HG02884 (cell line): ENCODE measurements around the gene TRIM73.
"Not testable (repeated sequence)": the region's sequence is repeated elsewhere in the genome, so short reads cannot be mapped to it uniquely, and the experiment has no call there.

Source experiments
- ATAC-seq: cut with Tn5 transposase; IDR thresholded peaks from one replicate; pipeline ENCODE4 v1.9.1; 2021; ENCODE audit warnings: mild to moderate bottlenecking, moderate library complexity; ENCODE audit not compliant: unreplicated experiment

The TRIM73 gene

DNA sequence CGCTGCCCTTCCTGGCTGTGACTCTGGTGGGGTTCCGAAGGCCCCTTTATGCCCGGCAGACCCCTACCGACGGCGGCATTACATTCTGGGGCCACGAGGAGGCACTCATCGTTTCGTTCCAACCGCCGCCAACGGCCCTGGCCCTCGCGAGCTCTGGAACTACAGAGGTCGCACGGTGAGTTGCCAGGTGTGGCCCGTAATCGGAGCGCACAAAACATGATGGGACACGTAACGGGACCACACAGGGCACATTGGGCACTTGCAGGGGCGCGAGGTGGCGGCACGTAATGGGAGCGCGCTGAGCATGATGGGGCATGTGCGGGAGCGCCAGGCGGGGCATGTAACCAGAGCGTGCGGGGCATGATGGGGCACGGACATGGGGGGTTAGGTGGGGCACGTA is at the start of gene TRIM73:
TSS of gene TRIM73 (plus strand) at position 301 of the 400 bp plus-strand sequence. CDS start 3,305 bp downstream, outside the sequence.
- not testable (repeated sequence) for ATAC-seq

DNA sequence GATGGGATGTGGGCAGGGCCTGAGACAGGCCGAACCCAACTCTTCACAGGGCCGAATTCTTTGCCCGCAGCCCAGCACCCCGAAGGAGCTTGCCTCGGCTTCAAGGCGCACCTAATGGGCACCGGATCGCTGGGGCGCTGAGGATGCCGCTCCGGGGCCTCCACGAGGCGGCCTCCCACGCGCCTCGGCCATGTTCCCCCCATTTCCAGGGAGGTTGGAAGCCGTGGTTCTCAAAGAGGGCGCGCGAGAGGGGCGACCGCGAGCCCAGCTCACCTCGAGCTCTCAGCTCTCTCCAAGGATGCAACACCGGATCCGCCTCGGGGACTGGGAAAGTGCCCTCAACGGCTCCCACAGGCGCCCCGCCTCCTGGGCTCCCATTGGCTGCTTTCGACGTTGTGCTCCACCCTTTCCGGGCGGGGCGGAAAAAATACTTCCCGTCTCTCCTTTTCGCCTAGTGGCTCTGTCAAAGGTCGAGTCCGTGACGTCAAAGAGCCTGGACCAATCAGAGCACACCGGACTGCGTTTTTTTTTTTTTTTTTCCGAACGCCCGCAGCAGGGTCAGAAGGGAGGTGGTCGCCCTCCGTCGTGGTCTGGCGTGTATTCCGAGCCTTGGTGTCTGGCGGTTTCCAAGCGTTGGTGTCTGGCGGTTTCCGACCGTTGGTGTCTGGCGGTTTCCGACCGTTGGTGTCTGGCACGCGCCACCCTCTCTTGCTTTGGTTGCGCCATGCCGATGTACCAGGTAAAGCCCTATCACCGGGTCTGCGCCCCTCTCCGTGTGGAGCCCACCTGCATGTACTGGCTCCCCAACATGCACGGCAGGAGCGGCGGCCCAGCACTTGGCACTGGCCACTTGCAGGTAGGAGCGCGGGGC is 36.5 kb upstream of the TRIM73 start:
- ATAC-seq = peak; percentile 77

DNA sequence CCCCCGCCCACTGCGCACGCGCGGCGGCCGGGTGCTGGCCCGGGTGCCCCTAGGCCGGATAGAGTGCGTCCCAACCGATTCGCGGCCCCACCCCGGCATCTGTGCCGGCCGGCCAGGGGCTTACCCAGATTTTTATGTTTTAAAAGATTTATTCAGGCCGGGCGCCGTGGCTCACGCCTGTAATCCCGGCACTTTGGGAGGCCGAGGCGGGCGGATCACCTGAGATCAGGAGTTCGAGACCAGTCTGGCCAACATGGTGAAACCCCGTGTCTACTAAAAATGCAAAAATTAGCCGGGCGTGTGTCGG is 35.9 kb upstream of the TRIM73 start:
- ATAC-seq = peak; percentile 40

DNA sequence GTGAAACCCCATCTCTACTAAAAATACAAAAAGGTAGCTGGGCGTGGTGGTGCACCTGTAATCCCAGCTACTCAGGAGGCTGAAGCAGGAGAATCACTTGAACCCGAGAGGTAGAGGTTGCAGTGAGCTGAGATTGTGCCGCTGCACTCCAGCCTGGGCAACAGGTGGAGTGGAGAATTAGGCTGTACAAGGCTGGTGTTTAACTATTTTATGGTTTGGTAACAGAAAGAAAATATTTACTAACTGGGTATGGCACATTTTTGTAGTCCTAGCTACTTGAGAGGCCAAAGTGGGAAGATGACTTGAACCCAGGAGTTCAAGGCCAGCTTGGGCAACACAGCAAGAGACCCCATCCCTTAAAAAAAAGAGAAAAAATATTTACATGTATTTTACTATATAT is 31.4 kb upstream of the TRIM73 start:
- ATAC-seq = not testable (repeated sequence)

DNA sequence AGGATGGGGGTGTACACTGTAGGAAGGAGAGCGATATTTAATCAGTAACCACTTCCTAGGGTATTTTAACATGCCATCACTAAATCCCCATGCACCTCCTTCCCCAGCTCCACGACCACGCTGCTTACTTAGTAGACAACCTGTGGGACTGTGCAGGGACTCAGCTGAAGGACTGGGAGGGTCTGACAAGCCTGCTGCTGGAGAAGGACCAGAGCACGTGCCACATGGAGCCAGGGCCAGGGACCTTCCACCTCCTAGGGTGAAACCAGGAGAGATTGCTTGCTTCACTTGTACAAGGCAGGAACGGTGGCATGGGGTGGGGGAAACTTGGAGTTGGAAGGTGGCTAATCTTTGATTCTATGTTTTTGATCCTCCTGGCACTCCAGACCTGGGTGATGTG is 28.8 kb upstream of the TRIM73 start:
- not testable (repeated sequence) for ATAC-seq

DNA sequence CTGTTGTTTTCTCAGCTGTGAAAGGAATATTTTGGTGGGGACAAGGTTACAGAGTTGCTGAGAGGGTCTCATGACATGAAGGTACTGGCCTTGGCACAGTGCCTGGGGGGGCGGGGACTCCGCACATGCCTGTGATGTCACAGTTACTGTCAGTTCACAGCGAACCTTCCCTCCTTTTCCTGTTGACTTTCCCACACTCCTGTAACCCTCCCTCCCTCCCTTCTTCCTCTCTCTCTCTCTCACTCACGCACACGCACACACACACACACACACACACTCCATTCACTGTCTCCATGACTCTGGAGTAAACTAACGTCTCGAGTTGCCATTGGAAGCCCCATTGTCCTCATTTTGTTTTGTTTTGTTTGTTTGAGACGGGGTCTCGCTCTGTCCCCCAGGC is 28.1 kb upstream of the TRIM73 start:
- ATAC-seq = not testable (repeated sequence)

- not testable (repeated sequence) for ATAC-seq
Measured at GRCh38 chr7:75374144-75374518, 21.3 kb upstream of the TRIM73 start.

DNA sequence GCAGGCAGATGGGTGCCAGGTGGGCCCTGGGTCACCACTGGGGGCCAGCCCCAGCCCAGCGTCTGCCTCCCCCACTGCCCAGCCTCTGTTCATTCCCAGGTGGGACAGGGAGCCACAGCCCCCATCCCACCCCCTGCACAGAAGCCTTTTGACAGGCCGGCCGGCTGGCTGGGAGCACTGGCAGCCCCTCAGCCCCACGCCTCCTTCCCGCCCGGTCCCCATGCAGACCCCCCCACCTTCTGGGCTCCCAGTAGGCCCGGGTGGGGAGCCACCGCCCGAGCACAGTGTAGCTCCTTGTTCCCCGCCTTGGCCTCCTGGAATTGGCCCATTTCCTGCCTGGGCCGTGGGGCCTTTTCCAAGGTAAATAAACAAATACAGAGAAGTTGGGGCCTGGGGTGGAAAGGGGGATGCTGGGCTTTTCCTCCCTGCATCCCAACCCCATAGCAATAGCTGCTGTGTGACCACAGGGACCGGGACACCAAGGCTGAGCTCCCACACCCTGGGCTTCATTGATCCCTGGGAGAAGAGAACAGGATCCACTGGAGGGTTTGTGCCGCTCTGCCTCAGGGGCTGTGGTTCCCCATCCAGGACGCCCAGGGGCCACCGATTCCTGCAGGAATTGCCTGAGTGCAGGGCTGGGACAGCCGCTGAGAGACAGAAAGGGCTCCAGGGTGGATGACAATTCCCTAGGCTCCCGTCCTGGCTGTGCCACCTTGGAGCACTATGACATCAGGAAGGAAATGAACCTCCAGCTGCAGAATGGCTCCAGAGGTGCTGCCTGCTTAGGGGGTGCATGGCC is 20.7 kb upstream of the TRIM73 start:
- ATAC-seq = not testable (repeated sequence)

DNA sequence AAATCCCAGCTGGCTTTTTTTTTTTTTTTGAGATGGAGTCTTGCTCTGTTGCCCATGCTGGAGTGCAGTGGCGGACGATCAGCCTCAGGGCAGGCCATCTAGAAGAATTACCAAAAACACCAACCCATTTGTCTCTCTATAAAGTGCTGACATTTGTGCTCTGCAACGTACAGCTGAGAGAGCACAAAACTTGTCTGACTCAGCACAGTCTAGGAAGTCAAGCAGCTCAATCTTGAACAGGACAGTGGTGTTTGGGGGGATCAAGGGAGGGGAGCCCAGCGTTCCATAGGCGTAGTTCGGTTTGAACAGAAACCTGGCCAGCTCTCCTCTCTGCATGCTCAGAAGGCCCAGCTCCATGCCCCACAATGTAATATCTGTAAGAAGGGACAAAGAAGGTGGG is 2.2 kb upstream of the TRIM73 start:
- not testable (repeated sequence) for ATAC-seq

GRCh38 chr7:75397865-75398264 is 2.4 kb downstream of the TRIM73 start:
- not testable (repeated sequence) for ATAC-seq

- not testable (repeated sequence) for ATAC-seq
Measured at GRCh38 chr7:75398771-75399700, 3.6 kb downstream of the TRIM73 start.

DNA sequence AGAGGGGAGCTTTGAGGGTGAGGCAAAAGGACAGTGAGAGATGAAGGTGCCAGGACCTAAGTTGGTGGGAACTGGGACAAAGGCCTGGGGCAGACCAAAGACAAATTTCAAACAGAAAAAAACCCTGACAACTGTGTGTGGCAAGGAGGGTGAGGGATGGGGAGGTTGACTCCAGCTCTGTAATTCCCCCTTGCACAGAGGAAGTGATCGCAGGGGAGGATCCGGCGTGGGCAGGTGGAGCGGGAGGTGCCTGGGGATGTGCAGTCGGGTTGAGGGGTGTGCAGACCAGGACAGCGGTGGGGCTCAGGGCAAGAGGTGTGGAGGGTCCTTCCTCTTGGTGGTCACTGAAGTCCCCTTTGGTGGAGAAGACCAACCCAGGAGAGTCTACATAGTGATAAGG is 5.1 kb downstream of the TRIM73 start:
- not testable (repeated sequence) for ATAC-seq

GRCh38 chr7:75403455-75404443 is 8.3 kb downstream of the TRIM73 start:
- not testable (repeated sequence) for ATAC-seq

GRCh38 chr7:75404663-75405062 is 9.2 kb downstream of the TRIM73 start:
- not testable (repeated sequence) for ATAC-seq

DNA sequence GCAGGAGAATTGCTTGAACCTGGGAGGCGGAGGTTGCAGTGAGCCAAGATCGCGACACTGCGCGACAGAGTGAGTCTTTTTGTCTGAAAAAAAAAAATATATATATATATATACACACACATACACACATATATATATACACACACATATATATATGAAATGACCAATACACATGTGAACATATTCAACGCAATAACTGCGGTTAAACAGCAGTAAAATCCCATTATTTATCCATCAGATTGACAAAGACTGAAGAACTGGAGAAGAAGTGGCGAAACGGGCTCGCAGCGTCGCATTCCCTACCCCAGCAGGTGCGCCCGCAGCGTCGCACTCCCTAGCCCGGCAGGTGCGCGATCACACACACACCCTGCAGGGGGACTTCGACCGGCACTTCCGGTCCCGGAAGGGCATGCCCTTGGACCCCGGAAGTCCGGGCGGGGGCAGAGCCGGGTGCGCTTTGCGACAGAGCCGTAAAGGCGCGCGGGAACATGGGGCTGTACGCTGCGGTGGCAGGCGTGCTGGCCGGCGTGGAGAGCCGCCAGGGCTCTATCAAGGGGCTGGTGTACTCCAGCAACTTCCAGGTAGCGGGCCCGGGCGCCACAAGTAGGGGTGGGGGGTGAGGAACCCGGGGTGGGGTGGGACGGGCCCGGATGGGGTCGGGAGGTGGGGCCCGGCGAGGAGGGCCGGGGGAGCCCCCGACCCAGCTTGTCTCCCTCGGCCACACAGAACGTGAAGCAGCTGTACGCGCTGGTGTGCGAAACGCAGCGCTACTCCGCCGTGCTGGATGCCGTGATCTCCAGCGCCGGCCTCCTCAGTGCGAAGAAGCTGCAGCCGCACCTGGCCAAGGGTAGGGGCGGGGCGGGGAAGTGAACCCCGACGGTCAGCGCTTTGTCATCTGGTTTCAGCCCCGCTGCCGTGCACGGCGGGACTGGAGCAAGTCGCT is 14.7 kb downstream of the TRIM73 start:
- peak; percentile 87 for ATAC-seq

DNA sequence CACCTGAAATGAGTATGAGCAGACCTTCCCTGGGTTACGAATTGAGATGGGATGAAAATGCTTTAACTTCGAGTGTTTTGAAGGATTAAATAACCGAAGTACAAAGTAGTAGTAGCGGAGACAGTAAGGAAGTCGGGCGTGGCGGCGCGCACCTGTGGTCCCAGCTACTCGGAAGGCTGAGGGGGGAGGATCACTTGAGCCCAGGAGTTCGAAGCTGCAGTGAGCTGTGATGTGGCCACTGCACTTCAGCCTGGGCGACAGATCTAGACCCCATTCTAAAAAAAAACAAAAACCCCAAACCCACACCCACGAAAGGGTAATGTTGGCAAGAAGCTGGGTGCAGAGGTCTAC is 15.4 kb downstream of the TRIM73 start:
- peak; percentile 5 for ATAC-seq

DNA sequence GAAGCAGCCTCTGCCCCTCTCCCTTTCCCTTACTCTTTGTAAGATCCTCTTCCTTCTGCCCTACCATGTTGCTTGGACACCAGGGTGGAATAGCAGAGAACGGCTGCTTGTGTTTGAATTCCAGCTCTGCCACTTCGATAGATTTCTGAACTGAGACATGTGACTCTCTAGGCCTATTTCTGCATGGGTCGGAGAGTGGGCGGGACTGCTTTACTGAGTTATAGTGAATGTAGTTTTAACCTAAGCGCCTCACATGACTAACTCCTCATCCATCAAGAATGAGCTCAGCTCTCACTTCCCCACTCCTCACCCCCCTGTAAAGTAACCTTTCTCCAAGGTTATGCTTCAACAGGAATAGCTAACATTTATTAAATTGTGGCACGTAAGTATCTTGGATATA is 18.8 kb downstream of the TRIM73 start:
- not testable (repeated sequence) for ATAC-seq

- ATAC-seq = not testable (repeated sequence)
Measured at GRCh38 chr7:75414708-75415427, 19.4 kb downstream of the TRIM73 start.
